ENCODE data around the gene OLFM2.

DNA sequence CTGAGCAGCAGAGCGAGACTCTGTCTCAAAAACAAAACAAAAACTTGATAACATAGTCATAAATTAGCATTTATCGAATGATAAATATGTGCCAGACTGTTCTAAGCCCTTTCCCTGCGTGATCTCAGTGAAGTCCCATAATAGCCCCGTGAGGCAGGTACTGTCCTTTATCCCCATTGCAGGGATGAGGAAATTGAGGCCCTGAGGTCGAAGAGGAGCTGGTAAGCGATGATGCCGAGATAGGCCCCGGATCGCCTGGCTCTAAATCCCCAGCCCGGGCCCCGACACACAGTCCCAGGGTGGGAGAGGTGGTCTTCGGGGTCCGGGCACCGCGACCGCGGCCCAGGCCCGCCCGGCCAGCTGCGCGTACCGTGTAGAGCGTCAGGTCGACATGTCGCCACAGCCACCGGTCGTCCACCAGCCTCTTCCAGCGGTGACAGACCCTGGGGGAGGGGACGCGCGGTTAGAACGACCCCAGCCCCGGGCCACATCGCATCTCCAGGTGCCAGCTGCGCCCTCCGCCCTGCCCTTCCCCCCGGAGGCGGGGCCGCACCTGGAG, 118.1 kb downstream of the OLFM2 start:
- TF ChIP-seq, protein P1, sequence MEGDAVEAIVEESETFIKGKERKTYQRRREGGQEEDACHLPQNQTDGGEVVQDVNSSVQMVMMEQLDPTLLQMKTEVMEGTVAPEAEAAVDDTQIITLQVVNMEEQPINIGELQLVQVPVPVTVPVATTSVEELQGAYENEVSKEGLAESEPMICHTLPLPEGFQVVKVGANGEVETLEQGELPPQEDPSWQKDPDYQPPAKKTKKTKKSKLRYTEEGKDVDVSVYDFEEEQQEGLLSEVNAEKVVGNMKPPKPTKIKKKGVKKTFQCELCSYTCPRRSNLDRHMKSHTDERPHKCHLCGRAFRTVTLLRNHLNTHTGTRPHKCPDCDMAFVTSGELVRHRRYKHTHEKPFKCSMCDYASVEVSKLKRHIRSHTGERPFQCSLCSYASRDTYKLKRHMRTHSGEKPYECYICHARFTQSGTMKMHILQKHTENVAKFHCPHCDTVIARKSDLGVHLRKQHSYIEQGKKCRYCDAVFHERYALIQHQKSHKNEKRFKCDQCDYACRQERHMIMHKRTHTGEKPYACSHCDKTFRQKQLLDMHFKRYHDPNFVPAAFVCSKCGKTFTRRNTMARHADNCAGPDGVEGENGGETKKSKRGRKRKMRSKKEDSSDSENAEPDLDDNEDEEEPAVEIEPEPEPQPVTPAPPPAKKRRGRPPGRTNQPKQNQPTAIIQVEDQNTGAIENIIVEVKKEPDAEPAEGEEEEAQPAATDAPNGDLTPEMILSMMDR (IDR thresholded peaks at IDR 0.05; ENCODE audit: low read depth, low read length): no peak
- TF ChIP-seq EZH2phosphoT487 (IDR thresholded peaks at IDR 0.05; ENCODE audit: low read depth): no peak
